Hippocampal formation (tissue), 2 donors: Measurements from ENCODE around the gene CHIT1.
"Not testable (repeated sequence)": the region's sequence is repeated elsewhere in the genome, so short reads cannot be mapped to it uniquely, and the experiment has no call there.

Source experiments
- DNase-seq, 2 donors: peaks; one replicate each; lab custom pipeline; 2025; lab: John Stamatoyannopoulos, UW

The CHIT1 gene

DNA sequence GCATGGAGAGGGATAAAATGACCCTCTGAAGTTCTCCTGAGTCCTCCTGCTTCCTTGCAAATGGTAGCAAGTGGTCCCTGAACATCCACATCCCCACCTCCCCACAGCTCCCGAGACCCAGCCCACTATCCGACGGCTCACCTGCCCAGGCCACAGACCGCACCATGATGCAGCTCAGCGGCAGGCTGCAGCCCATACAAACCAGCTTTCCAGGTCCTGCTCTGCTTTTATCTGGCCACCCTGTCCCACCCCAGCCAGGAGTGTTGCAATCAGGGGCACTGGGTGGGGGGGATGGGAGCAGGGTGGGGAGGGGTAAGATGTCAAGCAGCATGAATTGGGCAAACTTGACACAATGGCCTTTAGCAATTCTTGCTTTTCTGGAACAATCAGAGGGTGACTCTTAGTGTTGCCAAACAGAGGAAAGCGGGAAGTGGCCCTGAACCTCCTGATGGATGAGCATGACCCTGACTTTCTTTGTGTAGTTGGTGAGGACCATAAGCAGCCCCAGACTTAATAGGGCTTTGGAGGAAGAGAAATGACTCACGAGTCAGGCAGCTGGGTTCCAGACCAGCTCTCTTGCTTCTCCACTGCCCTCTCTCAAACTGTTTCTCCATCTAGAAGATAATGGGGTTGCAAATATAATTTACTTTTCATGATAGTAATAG is at the start of gene CHIT1:
Gene CHIT1, minus strand, starts transcription at position 203 of the 665 bp plus-strand sequence. Its CDS starts 37 bp downstream, at position 166.
- no peak for DNase-seq

DNA sequence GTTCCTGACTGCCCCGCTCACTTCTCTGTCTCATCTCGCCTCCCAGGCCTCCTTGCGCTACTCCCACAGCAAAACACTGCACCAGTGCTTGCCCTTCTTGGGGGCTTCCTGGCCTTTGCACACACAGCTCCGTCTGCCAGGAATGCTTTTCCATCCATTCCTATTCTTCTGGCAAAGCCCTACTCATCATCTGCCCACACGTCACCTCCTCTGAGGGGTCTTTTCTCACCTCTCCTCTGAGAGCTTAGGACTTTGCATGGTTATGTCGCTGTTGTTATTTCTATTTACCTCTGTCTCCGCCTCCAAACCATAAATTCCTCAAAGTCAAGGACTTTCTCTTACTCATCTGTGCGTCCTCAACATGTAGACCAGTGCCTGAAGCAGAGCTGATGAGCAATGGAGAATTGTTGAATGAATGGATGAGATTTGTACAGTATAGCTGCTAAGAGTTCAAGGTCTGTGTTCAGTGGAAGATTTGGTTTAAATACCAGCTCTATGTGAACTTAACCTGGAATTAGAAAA is 49.5 kb upstream of the CHIT1 start:
- DNase-seq, result no peak

DNA sequence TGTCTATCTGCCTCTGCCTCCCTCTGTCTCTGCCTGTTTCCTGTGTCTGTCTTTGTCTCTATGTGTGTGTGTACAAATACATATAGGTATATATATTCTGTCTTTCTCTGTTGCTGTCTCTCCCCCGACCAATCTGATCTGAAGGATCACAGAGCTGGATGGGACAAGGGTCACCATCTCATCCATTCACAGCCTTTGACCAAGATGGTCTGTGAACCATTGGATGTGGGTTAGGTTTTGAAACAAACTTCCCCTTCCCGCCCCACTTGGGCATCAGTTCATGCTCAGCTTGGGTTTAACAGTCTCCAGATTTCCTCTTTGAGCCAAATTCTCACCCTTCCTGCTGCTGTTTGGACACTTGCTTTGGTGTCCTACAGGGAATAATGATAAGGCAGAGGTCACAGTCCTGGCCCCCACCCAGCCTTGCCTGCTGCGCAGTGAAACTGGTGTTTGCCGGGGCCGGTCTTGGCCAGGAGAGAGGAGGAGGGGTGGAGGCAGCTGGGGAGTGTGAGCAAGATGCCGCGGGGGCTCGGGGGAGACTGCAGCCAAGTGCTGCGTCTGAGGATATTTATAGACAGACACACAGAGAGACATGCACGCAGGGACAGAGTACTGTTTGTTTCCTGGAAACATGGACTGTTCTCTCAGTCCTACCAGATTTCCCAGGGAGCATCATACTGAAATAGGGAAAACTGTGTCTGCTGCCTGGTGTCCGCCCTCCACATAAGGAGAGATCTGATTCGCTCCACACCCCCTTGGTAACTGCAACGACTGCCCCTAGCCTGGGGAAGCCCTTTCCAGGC is 48.8 kb upstream of the CHIT1 start:
- peak; percentile 88 to 97 for DNase-seq

DNA sequence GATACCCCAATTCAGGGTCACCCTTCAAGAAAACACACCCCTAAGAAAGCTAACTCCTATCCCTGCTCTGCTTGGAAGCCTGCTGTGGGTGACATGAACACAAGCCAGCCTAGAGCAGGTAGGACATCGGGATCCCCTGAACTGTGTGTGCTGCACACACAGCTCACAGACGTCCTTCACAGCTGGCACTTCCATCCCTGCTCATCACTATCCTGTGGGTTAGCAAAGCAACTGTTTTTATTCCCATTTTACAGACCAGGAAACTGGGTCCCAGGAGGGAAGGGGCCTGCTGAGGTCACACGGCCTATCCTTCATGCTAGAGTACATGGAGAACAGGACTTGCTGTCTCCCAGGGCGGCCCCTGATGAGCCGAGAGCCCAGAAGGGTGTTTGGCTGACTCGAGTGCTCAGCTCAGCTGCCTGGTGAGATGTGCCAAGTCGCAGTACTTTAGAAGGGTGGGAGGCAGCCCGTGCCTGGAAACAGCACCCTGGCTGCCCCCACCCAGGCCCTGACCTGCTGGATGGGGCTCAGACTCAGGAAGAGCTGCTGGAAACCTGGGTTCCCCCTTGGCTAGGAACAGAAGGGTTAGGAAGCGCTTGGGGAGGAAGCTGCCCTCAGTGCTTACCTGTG is 47.6 kb upstream of the CHIT1 start:
- no peak for DNase-seq

DNA sequence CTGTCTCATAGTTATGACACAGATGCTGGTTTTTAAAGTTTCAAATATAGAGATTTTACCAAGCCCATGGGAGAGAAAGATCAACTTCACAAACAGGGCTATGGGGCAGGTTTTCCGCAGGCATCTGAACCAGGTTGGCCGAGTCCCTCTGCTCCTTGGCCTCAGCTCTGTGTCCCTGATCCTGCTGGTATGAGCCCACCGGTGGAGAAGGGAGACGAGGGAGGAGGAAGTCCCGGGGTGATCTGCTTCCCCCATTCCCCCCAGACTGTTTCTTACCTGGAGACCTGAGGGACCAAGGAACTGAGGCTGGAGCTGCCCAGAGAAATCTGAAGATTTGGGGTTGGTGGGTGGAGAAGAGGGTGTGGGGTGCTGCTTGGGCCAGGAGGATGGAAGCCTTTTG is 46.9 kb upstream of the CHIT1 start:
- no peak for DNase-seq

DNA sequence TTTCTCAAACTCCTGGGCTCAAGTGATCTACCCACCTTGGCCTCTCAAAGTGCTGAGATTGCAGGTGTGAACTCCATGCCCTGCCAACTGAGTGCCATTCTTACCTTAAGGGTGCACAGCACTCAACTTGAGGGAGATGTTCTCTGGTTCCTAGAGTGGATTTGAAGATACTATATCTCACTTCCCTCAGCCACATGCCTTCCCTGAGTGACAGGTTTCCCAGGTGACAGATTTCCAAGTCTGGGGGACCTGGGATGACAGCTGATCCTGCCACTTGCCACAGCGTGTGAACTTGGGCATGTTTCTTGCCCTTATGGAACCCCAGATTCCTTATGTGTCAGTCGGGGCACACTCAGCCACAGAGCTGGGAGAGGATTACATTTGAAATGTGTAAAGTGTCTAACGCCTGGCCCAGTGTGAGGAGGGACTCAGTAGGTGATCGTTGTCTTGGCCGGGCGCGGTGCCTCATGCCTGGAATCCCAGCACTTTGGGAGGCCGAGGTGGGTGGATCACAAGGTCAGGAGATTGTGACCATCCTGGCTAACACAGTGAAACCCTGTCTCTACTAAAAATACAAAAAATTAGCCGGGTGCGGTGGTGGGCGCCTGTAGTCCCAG is 46.3 kb upstream of the CHIT1 start:
- DNase-seq, result no peak

DNA sequence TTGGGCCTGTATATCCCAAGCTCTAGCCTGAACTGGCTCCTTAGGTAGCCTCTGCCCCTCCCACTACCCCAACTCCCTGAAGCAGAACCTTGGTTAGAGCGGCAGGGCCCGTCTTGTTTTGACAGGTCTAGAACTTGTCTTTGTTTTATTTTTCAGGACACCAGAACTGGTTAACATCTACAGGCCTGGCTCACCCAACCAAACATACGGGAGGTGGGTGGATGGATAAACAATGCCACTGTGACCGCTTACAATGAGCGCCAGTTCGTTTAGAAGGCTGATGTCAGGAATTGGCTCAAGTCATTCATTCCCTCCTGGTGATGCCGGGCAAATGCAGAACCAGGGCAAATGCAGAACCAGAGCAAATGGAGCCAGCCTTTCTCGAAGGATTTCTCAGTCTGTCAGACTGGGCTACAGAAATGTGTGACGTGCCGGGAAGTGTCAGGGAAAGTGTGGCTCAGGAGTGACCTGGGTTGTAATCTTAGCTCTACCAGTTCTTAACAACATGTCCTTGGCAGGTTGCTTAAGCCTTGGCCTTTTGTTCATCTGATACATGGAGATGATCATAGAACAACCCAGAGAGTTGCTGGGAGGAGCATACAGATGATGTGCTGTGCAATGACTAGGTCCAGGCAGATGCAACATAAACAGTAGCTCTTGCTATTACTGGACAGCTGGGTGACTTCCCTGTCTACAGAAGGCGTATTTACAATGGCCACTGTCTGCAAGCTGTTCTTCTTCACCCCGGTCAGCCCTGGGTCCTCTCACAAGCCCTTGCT is 45.3 kb upstream of the CHIT1 start:
- peak; percentile 75 to 94 for DNase-seq

DNA sequence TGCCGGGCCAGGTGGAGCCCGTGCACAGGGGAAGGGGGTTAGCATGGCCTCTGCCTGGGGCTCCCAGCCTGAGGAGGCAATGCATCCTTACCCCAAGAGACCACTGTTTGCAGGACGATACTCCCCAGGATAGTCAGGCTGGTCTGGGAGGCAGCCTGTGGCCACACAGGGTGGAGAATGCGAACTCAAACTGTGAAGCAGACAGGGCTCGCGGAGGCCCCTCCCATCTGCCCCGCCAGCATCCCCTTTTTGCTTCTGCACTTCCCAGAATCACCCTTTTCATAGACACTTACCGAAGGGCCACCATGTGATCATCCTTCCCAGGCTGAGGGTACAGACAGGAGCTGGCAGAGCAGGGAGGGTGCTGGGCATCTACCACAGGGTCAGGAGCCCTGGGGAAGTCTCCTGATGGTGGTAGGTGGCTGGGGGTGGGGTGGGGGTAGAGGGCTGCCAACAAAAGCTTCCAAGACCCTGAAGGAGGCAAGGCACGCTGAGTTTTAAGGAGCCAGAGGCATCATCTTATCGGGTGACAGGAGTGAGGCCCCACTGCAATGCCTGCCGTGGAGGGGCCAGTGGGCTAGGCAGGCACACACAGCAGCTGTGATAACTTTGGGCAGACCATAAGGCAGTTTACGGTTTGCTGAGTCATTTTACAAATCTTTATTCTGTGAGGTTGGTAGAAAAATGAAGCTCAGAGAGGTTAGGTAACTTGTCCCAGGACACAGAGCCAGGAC is 44.6 kb upstream of the CHIT1 start:
- peak in 1 of 2 donors; percentile 43 for DNase-seq

DNA sequence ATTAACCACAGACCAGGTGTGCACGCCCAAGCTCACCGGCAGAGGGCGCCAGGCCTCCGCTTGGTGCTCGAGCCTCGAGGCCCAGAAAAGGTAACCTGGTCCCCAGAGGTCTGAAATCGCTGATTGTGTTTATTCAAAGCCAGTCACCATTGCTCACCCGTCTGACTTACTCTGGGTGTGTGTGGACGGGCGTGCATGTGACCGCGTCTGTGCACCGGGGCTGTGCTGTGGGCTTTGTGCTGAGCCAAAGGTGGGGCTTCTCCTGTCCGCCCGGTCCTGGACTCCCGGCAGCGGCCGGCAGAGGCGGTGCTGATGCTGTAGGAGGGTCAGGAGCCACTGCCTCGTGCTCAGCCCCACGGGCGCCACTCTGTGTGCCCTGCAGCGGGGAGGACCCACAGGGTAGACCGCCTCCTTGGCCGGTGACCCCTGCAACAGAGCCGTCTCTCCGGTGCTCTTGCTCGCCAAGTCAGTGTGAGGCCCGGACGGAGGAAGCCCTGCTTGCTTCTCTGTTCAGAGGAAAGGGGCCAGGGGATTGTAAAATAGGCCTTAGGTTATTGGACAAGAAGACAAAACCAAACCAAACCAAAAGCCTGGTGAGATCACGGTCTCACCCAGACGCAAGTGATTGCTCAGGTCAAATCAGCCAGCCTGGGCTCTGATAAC is 43.9 kb upstream of the CHIT1 start:
- DNase-seq, result peak; percentile 76 to 85

DNA sequence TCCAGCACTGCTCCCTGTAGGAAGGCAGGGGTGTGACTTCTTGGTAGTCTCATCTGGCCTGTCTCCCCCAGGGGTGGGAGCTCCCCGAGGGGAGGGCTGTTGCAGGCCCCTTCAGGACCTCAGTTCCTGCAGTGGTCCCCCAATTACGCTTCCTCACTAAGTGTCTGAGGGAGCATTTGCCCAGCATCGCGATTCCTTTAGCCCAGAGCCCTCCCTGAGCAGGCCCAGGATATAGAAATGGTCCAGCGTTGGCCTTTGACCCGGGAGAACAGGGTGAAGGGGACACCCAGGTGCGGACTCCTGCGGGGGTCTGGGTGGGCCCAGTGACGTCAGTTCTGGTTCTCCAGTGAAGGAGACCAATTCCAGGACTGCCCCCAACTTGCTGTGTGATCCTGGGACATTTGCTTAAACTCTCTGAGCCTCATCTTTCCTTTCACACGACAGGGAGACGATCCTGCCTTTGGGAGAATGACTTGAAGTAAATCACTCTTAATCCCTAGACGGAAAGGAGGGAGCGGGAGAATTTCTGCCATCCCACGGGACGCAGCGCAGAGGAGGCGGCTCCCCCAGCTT is 43.2 kb upstream of the CHIT1 start:
- no peak for DNase-seq

DNA sequence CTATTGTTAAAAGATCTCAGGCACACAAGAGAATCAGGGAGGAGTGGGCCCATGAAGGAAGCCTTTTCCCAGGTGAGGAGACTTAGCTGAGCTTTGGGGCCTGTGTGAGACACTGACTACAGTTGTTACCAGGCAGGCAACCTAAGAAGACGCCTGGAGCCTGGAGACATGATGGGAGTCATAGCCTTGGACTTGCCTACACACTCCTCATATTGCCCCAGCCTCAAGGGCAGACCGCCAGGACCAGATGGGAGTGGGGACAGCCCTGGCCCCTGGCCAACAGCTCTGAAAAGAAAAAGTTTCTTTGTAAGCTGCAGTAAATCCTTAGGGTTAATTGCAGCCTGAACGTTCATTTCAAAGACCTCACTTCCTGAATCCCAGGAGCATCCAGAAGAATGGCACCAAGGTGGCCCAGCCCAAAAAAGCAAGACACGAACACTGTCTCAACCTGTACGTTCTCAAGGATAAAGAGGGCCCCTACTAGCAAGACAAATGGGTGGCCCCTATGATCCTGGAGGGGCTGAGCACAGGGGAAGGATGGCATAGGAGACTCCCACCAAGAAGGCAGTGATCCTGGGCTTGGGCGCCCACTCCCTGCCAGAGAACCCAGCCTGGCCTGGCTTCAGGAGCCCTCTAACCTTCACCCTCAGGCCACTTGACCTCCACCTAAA is 42.6 kb upstream of the CHIT1 start:
- DNase-seq, result no peak

DNA sequence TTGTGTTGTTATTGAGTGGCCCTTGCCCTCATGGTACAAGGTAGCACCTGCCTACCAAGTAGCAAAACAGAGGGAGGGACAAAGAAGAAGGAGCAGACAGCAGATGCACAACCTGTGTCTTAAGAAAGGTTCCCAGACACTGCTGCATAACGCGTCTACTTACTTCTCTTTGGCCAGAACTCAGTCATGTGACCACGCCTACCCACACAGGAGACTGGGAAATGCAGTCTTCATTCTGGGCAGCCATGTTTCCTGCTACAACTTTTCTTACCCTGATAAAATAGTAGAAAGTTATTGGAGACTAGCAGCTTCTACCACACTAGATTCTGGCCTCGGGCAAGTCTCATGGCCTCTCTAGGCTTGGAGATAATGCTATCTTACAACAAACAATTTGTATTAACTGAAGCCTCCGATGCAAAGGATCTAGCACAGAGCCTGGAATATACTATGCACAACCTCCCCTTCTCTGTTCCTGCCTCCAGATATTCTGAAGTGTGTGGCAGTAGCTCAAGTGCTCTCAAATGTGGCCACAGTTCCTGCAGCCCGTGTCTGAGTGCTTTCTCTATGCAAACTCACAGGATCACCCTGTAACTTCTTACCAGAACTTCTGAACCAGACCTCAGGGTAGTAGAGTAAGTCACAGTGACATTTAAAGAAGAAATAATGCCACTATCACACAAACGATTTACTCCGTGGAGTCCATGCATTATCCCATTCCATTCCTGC is 41.7 kb upstream of the CHIT1 start:
- DNase-seq, result peak in 1 of 2 donors; percentile 70

DNA sequence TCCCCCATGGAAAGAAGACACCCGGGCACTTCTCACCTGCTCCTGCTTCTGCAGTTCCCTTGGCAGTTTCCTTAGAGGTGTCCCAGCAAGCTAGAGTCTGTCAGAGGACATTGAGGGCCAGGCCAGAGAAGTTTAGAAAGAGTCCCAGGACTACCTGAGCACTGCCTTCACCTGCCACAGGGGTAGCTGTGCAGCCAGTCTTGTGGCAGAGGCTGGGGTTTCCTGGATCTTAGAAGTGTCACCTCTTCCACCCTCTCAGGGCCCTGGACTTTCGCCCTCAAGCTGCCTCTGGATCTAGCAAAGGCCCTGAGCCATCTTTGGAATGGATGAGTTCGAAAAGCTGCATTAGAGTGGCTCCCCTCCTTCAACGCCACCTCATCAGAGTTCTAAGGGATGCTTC is 41.0 kb upstream of the CHIT1 start:
- DNase-seq, result no peak

DNA sequence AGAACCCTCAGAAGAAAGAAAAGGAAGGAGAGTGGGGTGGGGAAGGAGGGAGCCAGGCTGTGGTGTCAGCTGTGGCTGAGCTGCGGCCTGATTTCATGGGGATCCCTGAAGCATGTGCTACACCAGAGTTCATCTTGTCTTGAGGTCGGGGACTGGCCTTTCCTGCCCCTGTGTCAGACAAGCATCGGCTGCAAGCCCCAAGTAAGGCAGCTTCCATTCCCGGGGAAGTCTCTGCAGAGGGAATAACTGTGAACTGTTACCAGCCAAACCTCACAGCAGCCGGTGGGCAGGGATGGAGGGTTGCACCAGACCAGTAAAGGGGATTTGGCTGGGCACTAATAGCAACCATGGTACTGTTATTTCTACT is 40.2 kb upstream of the CHIT1 start:
- DNase-seq, result no peak

DNA sequence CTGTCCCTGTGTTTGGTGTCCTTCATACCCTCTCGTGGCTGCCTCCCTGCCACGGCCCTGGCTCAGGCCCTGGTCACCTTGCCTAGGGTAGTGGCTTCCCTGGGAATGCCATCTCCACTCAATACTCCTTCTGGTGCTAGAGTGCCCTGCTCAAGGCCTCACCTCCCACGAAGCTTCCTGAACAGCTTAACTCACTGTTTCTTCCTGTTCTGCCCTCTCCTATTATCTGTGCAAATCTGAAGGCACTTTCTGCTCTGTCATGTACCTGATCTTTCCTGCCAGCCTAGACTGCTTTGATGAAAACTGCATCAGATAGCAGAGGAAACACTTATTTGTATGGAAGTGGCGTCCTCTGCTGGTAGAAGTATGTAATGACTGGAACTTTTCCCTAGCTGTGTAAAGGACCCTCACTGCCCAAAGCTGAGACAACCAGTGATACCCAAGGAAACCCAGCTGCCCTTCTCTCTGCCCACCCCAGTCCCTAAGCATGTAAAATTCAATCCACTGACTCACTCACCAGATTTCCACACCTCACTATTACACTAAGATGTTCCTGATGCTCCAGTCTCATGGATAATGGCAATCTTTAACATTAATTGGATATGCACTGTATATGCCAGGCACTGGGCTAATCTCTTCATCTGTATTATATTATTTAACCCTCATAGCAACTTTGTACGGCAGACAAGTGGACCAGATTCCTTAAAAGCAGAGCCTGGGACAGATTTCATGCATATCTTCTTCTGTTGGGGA is 39.6 kb upstream of the CHIT1 start:
- peak; percentile 26 to 79 for DNase-seq

DNA sequence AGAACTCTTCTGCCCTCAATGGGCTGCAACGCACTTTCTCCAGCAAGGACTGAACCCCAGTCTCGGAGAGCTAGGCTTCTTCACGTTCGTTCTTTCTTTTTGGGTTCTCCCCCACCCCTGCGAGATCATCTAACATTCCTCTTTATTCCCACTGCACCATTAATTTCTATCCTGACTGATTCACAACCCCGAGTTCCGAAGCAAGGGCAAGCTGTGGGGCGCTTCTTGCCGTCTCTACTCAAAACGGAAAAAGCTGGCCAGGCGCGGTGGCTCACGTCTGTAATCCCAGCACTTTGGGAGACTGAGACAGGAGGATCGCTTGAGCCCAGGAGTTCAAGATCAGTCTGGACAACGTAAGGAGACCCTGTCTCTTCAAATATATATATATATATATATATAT is 38.4 kb upstream of the CHIT1 start:
- no peak for DNase-seq

DNA sequence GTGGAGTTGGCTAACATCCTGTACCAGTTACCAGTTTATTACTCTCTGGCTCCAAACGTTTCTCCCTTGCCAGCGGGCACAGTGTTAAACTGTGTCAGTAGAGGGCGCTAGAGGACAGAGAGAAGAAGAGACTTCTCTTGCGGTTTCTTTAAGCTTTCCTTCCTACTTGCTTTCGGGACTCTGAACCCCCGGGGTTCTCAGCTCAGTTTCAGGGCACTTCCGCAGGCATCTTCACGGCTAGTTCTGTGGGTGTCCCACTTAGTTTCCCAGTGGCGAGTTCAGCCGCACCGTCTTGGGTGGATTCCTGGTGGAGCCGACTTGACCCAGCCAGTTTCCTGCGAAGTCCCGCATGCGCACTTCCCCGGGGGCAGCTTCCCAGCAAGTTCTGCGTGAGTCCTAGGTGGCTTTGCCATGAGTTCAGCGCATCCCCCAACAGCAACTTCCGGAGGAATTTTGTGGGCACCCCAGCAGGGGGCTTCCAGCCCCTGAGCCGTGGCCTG is 37.9 kb upstream of the CHIT1 start:
- peak; percentile 80 to 84 for DNase-seq

DNA sequence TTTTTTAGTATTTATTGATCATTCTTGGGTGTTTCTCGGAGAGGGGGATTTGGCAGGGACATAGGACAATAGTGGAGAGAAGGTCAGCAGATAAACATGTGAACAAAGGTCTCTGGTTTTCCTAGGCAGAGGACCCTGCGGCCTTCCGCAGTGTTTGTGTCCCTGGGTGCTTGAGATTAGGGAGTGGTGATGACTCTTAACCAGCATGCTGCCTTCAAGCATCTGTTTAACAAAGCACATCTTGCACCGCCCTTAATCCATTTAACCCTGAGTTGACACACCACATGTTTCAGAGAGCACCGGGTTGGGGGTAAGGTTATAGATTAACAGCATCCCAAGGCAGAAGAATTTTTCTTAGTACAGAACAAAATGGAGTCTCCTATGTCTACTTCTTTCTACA is 36.7 kb upstream of the CHIT1 start:
- not testable (repeated sequence) for DNase-seq
